Measurements from ENCODE around the gene PFKFB4. TPM values are rescaled to one million over a fixed set of nuclear protein-coding genes. Genes with fewer than 3 reads are reported as not detected.

Gene PFKFB4
- total RNA-seq, 1 experiment from 2014 or later: 12.3 TPM

DNA sequence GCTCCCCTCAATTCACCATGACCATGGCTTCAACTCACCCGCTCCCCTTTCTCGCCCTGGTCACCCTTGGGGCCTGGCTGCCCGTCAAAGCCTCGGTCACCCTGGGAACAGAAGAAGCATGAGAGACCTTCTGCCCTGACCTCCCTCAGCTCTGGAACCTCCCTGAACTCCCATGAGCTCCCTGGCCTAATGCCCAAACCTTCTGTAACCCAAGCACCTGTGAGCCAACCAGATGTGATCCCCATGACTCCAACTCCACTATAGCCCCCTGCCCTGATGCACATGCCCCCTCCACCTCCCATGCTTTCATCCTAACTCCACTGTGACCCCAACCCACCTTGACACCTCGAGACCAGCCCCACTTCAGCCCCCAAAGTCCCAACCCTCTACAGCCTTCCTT lies 10.5 kb upstream of the PFKFB4 start:
- no peak overlapping the region for H2BK5ac ChIP-seq (ENCODE audit: insufficient read length, low read length)
- peaks cover 16 to 18% of the 10 kb centered on the region in 2 experiments for H3K4me1 Mint-ChIP-seq
- no peak overlapping the region for H2AK5ac ChIP-seq (ENCODE audit: insufficient read length, low read length)
- no CpG with 5 or more reads among the region's 5 CpGs for WGBS (ENCODE audit: extremely low coverage, insufficient read length, low lambda C conversion rate)
- H3T11ph ChIP-seq (ENCODE audit: low read length): no peak overlapping the region
- DNase-seq: no peak
- no peak overlapping the region for H2BK12ac ChIP-seq (ENCODE audit: insufficient read length, low read depth, low read length)
- H4K8ac ChIP-seq (replicated peaks; ENCODE audit: insufficient read length, low read depth, low read length): no peak overlapping the region
- no peaks in the 10 kb centered on the region for H3K79me1 ChIP-seq (ENCODE audit: insufficient read depth, low read depth, low read length, poor library complexity, severe bottlenecking)
- no peaks in the 10 kb centered on the region for H4K20me1 ChIP-seq (ENCODE audit: control insufficient read depth, insufficient read depth, insufficient read length)
- H3K27me3 ChIP-seq (ENCODE audit: insufficient read depth, low read length): no peaks in the 10 kb centered on the region
- H3K4me2 ChIP-seq (ENCODE audit: insufficient read depth, insufficient read length, low read length): no peak overlapping the region
- H2BK15ac ChIP-seq (ENCODE audit: low read depth, low read length): no peak overlapping the region
- peak overlapping the region in 2 of 3 experiments; percentile 80 to 86; a peak in 3 of 7 replicates for H3K27ac Mint-ChIP-seq
- H3K27ac ChIP-seq (ENCODE audit: insufficient read length, low read depth, low read length): no peak overlapping the region
- no peaks in the 10 kb centered on the region; a peak in 1 of 5 replicates for H3K9me3 Mint-ChIP-seq
- no peak overlapping the region for H3K4me3 Mint-ChIP-seq
- no peak overlapping the region for H3K4ac ChIP-seq (ENCODE audit: low read depth, low read length)
- H3K18ac ChIP-seq (ENCODE audit: insufficient read length, low read depth, low read length): no peak overlapping the region
- H3K14ac ChIP-seq (ENCODE audit: insufficient read depth, low read length): no peak overlapping the region
- TF ChIP-seq, protein P1, sequence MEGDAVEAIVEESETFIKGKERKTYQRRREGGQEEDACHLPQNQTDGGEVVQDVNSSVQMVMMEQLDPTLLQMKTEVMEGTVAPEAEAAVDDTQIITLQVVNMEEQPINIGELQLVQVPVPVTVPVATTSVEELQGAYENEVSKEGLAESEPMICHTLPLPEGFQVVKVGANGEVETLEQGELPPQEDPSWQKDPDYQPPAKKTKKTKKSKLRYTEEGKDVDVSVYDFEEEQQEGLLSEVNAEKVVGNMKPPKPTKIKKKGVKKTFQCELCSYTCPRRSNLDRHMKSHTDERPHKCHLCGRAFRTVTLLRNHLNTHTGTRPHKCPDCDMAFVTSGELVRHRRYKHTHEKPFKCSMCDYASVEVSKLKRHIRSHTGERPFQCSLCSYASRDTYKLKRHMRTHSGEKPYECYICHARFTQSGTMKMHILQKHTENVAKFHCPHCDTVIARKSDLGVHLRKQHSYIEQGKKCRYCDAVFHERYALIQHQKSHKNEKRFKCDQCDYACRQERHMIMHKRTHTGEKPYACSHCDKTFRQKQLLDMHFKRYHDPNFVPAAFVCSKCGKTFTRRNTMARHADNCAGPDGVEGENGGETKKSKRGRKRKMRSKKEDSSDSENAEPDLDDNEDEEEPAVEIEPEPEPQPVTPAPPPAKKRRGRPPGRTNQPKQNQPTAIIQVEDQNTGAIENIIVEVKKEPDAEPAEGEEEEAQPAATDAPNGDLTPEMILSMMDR (conservative IDR thresholded peaks at IDR 0.05): no peak
- no peak overlapping the region for H4K91ac ChIP-seq (ENCODE audit: insufficient read length, low read depth, low read length)
- no peak overlapping the region for H3K23ac ChIP-seq (ENCODE audit: insufficient read length, low read depth, low read length)
- H3K9ac ChIP-seq (ENCODE audit: extremely low read depth, insufficient read length, low read length): no peak overlapping the region
- no peaks in the 10 kb centered on the region for H3K9me3 ChIP-seq (ENCODE audit: control insufficient read depth, low read depth, low read length)
- no peak overlapping the region for H3K56ac ChIP-seq (ENCODE audit: insufficient read length, low read depth, low read length)
- no peak overlapping the region for H4K5ac ChIP-seq (ENCODE audit: insufficient read length, low read depth, low read length)
- H3K79me2 ChIP-seq (ENCODE audit: insufficient read depth, low read length): no peaks in the 10 kb centered on the region
- H3K23me2 ChIP-seq (ENCODE audit: insufficient read length, low read depth, low read length, poor library complexity, severe bottlenecking): no peaks in the 10 kb centered on the region
- no peak overlapping the region for H2BK120ac ChIP-seq (ENCODE audit: low read depth, low read length, poor library complexity, severe bottlenecking)
- H3K4me1 ChIP-seq (ENCODE audit: insufficient read depth, low read length): no peaks in the 10 kb centered on the region; the same call in 1 of the 2 replicates
- H3K27me3 Mint-ChIP-seq (ENCODE audit: low read depth): no peaks in the 10 kb centered on the region
- no peak overlapping the region for H2BK20ac ChIP-seq (ENCODE audit: low read depth, low read length, poor library complexity, severe bottlenecking)
- peaks cover 0 to 18% (median 0%) of the 10 kb centered on the region in 3 experiments; a peak in 3 of 7 replicates for H3K36me3 Mint-ChIP-seq (ENCODE audit: insufficient read depth in 1 of 3, low read depth in 3 of 3)
- no peak overlapping the region for H2AFZ ChIP-seq (ENCODE audit: low read length)
